C1 segment of cervical spinal cord (tissue), 14 donors: ENCODE results near the gene GATAD1.
"Not testable (repeated sequence)": the region's sequence is repeated elsewhere in the genome, so short reads cannot be mapped to it uniquely, and the experiment has no call there.

Experiments used
- DNase-seq, 14 donors: peaks; one replicate each; lab custom pipeline; 2025; lab: John Stamatoyannopoulos, UW

GATAD1 gene, protein sequence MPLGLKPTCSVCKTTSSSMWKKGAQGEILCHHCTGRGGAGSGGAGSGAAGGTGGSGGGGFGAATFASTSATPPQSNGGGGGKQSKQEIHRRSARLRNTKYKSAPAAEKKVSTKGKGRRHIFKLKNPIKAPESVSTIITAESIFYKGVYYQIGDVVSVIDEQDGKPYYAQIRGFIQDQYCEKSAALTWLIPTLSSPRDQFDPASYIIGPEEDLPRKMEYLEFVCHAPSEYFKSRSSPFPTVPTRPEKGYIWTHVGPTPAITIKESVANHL

DNA sequence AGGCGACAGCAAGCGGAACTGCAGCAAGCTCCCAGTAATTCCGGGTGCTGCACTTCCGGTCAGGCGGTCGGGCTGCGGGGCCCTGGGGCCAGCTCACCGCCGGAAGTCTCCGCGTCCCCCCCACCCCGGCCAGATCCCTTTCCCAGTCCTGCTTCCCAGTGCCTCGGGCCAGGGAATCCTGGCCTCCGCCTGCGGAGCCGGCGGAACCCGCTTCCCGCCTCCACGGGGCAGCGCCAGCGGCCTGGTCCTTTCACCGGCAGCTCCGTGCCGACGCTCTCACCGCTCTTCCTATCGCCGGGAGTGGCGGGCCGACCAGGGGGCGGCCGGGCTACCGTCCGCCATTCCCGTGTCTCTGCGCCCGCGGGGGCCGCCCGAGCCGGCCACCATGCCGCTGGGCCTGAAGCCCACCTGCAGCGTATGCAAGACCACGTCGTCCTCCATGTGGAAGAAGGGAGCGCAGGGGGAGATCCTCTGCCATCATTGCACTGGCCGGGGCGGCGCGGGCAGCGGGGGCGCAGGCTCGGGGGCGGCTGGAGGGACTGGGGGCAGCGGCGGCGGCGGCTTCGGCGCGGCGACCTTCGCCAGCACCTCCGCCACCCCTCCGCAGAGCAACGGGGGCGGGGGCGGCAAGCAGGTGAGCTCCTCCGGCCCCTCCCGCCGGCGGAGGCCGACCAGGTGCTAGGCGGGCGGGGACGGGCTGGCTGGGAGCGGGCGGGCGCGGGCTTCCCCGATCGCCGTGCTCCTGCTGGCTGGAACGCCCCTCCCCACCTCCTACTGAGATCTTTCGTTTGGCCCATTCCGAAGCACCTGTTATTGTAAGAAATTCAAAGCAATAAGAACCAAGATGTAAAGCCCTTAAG, at the start of gene GATAD1:
TSS of gene GATAD1 (plus strand) at position 138 of the 860 bp plus-strand sequence. CDS start at position 386, 248 bp downstream.
- DNase-seq = peak; percentile 61 to 95 (median 89)

DNA sequence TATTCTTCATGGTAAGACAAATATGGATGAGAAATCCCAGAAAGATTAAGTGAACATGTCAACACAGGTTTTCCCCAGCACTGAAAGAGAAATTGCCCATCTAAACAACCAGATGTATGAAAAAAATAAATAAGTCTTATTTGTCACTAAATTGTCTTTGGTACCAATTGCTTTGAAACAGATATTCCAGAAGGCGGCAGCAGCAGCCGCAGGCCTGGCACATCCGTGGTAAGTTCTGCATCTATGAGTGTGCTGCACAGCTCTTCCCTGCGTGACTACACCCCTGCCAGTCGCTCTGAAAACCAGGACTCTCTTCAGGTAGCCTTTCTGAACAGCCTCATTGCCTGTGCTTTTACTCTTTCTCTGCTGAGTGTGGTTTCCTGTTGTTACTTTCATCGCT, 49.7 kb upstream of the GATAD1 start:
- no peak for DNase-seq

DNA sequence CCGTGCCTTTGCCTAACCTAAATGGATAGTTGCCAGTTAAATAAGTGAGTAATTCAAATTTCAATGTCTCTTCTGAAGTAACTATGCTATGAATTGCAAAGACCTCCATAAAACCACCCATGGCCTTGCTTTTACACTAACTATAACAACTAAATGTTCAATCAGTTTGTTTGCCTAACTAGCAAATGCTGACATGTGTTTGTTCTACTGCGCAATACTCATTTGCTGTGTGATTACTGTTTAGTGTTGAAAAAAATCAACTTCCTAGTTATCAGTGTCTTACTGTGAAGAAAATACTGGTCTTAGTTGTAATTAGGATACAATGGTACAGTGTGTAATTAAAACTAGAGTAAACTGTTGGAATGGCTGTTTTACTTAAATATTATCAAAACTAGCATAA, 47.3 kb upstream of the GATAD1 start:
- no peak for DNase-seq

DNA sequence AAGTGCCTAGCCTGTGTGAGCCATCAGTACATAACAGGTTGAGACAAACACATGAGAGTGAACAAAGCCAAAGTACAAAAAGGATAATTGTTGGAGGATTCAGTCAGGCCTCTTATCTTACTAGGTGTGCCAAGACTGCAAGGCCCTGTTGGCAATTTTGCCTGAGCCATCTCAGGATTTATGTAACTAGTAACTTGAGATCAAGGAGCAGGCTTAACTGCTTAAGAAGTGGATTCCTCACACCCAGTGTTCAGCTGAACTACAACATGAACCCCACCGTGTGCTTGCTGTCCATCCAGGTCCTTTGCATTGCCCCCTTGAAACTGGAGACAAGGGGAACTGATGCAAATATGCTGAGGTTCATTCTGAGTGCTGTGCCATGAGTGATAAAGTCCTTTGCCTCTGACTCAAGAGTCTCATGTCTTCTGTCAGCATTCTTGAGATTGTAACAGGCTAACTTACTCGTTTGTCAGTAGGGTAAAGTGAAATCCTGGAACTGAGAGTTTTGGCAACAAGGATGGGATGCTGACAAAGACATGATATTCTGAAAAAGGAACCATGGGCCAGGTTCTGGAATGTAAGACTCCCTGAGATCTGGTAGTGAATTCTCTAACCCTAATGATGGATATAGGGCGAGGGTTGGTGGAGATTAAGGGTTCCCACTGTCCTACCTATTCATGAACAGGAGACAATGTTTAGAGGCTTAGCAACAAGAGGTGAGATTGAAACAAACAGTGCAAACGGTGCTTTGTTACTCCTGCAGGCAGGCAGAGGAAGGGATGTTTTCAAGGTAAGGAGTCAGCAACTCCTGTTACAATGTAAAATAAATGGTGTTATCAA, 44.1 kb upstream of the GATAD1 start:
- DNase-seq = no peak

DNA sequence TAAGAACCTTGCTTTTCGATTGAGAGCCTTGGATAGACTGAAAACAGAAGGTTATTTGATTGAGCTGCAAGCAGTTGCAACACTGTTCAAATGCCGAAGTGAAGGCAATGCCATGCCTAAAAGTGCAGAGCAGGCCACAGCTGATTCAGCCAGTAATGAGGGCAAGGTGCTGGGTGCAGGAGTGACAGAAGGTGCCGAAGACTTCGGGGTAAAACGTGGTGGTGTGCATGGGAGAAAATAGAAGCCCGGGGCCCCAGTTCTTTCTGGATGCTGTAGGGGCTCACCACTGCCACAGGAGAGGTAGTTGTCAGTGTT, 43.6 kb upstream of the GATAD1 start:
- no peak for DNase-seq

DNA sequence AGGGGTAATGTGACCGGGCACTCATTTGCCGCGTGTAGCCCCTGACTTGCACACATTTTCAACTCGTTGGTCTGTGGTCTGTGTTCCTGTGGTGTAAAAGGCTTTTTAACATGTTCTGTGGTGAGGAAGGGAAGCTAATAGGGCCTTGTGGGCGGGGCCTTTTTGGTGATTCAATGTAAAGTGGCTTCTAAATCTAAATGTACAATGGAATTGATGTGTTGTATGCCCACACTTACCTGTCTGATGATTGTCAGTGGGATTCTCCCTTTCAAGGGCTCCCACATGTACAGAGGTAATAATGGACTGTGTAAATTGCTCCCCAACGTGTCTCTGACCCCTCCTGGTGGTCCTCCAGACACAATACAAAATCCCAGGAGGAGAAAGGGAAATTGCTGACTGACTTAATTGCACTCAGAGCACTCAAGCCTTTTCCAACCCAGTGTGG, 43.1 kb upstream of the GATAD1 start:
- no peak for DNase-seq

DNA sequence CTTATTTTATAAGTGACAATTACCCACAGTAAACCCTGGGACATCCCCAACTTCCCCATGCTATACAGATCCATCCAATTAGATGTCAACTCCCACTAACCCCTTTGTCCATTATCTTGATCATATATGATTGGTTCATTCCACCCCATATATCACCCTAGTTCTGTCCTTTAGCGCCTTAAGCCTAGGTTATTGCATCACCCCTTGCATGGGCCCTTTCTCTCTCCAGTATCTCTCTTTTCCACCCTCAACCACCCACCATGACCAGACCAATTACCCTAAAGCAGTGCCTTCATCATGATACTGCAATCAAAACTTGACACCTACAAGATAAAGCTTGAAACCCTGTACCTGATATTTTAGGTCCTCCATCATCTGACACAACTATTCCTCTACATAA, 37.9 kb upstream of the GATAD1 start:
- no peak for DNase-seq

DNA sequence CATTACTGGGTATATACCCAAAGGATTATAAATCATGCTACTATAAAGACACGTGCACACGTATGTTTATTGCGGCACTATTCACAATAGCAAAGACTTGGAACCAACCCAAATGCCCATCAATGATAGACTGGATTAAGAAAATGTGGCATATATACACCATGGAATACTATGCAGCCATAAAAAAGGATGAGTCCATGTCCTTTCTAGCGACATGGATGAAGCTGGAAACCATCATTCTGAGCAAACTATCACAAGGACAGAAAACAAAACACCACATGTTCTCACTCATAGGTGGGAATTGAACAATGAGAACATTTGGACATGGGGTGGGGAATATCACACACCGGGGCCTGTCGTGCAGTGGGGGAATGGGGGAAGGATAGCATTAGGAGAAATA, 37.1 kb upstream of the GATAD1 start:
- not testable (repeated sequence) for DNase-seq

DNA sequence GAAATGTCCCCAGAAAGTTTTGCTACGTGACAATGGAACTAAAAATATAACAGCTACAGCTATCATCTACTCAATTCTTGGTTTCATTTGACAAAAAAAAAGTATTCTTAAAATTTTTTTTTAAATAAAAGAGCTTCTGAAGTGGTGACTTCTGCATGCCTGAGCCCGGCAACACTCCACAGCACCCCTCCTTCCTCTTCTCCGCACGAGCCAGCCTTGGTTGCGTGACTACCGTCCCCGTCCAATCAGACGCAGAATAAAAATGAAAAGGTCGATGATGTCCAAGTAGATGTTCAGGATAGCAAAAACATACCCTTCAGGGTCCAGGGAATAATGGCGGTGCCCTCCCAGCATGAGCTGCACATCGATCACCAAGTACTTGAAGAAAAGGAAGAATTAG, 34.5 kb upstream of the GATAD1 start:
- DNase-seq = no peak

DNA sequence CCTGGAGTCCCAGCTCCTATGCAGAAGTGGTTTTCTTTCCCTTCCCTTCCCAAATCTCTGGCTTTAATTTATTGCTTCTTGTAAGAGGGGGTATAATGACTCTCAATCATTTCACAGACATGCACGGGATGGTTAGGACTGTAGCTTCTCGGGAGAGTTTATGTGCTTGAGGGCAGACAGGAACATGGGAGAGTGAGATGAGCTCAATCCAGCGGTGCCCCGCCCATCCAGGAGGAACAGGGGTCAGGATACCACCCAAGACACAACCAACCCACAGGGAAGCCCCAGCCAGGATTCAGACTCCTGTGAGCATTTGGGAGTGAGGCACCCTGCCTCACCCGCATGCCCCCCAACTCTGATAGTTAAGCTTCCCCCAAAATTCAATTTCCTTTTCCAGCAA, 33.7 kb upstream of the GATAD1 start:
- no peak for DNase-seq

DNA sequence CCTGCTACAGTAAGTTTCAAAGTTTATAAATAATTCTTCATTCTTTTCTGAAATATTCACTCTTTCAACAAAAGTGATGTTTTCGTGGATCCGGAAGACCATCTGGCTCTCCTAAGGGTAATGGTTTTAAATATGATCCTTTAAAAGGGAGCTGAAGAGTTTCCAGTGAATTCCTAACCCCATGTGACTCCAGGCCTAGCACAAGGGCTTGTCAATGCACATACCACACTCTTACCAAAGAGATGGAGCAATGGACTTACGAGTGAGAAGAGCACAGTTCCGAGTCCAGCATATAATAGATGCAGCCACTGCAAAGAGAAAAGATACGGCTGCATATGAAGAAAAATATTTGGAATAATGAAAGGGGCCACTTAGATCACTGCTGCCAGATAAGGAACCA, 32.1 kb upstream of the GATAD1 start:
- no peak for DNase-seq

DNA sequence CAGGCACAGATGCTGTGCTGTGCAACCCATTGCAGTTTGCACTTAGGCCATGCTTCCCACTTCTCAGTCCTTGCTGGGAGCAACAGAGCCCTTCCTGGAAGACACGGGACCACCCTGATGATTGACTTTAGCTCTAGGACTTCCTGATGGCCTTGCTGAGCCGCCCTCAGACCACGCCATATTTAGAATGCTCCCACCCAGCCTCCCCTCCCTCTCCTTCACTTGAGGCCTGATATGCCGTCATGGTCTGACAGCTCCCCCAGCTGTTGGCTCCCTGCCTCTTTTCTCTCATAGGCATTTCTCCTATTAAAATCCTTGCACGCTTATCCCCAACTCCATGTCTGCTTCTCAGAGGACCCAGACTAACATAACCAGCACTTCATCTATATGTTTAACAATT, 29.4 kb upstream of the GATAD1 start:
- no peak for DNase-seq

DNA sequence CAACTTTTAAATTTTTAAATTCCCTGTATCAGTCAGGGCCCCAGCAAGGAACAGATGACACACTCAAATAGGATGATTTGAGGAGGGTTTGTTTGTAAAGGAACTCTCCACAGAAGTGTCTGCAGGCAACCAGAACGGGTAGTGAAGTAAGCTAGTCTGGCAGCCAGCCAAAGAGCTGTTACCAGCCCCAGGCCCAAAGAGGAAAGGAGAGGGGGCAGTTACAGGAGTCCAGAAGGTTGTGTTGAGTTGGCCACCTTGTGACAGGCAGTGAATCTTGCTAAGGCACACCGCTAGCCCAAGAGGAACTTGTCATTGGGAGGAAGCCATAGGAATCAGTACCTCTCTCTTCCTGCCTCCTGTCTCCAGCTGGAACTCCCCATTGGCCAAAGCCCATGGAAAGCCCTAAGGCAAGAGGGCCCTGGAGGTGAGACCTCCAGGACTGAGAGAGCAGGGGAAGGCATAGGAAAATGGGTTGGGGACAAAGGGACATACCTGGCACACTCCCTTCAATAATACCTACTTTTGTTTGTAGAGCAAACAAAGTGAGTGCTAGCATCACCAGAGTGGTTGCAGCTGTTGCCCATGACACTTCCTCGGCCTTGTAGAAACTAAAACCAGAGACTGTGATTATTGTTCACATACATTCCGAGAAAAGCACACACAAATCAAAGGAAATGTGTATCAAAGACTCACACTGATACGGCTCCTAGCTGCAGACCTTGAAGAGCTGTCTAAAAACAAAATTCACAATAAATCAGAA, 25.4 kb upstream of the GATAD1 start:
- DNase-seq = no peak

DNA sequence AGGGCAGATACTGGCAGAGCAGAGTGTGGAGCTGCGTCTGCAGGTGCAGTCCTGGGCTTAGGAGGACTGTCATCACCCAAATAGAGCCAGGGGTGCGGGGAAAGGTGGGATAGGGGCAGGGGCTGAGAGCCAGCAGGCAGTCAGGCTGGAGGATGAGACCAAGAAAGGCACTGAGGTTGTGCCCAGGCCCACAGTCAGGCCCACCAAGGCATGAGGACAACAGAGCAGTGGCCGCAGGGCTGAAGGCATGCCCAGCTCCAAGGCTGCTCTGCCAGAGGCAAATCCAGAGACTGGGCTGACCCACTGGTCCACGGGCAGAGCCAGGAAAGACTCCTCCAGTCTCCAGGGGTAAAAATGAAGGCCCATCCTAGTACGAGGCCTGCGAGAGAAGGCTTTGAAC, 24.4 kb upstream of the GATAD1 start:
- no peak for DNase-seq

DNA sequence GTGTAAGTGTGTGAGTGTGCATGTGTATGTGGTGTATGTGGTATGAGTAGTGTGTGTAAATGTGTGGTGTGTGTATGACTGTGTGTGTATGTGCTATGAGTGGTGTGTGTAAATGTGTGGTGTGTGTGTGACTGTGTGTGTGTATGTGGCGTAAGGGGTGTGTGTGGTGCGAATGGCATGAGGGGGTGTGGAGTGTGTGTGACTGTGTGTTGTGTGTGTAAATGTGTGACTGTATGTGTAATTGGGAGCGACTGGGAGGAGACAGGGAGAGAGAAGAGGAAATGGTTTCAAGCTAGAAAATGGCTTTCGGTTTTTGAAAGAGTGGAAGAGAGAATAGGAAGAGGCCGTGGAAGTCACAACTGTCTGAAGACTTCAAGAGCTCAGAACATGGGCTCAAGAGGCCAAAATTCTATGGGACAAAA, 23.6 kb upstream of the GATAD1 start:
- no peak for DNase-seq

DNA sequence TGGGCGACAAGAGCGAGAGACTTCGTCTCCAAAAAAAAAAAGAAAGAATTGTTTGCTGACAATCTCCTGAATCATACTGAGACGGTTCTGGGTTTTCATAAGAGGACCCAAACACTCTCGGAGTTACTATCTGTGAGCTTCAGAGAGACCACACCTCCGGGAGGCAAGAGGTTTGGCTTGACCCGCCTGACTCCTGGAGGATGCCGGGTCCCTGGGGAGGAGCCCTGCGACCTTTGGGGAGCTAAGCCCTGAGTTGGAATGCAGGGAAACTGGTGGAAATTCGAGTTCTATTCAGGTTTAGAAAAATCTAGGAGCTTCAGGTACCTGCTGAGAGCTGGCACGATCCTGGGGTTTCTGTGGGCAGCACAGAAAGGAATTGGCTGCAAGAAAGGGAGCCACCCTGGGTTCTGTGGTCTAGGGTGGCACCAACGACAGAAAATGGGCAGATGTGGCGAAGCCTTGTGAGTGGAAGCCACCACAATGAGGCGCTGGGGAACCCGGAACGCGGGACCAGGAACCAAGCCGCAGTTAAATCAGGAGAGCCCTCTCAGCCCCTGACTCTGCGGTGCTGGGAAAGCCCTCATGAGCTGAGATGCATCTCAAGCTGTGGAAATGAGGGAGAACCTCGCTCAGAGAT, 21.9 kb upstream of the GATAD1 start:
- DNase-seq = no peak

DNA sequence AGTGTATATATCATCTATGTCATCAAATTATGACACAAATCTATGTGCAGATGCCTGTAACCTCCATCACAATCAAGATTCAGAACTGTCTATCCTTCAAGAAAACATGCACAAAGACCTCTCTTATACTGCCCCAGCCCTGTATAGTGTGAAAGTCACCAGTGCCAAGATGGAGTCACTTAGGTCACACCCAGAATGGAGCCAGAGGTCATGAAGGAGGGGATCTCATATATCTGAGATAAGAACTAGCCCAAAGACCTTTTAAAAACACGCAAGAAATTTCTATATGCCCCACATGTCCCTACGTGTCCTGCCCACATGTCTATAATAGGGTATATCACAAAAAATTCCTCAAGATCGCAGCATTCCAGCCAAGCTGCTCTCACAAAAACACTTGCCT, 20.1 kb upstream of the GATAD1 start:
- no peak for DNase-seq

DNA sequence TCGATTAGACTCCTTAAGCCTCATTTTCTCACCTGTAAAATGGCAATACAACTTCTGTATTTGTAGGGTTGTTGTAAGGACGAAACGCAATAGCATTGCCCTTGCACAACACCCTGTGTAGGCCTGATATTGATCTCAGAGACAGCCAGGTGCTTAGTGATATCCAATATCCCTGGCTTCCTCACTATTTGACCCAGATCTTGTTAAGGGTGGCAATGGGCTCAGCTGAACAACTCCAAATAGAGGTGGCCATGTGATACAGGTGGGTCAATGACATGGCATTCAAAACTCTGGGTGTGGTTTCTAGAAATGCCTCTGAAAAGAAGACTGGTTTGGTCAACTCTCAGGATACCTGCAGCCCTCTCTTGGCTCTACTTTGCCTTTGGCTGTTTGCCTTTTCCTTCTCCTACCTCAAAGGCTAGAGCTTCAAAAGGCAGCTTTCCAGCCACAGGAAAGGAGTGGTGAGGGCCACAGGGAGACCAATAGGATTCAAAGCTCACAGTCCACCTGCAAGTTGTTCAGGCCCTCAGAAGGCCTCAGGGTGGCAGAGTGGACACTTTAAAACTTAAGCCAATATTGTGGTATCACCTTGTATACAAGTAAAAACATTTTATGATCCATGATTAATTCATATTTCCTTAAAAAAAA, 14.9 kb upstream of the GATAD1 start:
- DNase-seq = no peak

DNA sequence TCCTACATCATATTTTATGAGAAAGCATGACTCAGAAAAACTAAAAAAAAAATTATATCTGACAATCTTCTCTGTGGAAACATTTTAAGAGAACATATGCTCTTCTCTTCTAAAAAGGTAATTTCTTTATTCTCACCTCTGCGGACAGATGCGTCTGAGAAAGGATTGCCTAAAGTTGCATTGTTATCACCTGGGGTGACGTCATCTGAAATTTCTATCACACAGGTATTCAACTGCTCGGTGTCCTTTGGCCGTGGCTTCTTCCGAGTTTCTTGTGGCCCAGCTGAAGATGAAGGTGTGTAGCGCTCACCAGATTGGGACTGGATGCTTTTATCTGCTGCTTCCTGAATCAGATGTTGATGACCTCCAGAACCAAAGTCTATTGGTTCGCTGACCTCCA, 14.3 kb upstream of the GATAD1 start:
- DNase-seq = no peak

DNA sequence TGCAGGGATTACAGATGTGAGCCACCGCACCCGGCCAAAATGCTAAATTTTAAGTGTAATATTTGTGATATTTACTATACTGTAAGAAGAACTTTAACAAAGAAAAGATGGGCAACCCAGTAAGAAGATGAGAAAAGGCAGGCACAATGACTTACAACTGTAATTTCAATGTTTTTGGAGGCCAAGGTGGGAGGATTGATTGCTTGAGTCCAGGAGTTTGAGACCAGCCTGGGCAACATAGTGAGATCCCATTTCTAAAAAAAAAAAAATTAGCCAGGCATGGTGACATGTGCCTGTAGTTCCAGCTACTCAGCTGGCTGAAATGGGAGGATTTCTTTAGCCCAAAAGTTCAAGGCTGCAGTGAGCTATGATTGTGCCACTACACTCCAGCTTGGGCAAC, 11.7 kb upstream of the GATAD1 start:
- no peak for DNase-seq
